ENCODE results near the gene MTM1.

MTM1 gene

DNA sequence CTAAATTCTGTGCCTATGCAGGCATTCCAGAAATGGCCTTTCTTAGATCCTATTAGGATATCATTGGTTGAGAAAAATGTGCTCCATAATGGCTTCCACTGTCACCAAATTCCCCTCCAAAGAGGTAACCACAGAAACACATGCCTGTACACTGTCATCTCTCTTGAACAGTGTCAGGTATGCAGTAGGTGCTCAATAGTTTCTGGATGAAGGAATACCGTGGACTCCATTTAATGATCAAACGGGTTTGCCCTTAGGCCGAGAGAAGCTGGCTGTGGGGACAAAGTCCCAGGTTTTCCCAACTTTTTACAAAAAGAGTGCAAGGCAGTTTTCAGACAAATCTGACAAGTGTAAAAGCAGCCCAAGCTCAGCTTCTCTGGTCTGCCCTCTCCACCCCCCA lies 16.5 kb upstream of the MTM1 start:
- DNase-seq: no peak

DNA sequence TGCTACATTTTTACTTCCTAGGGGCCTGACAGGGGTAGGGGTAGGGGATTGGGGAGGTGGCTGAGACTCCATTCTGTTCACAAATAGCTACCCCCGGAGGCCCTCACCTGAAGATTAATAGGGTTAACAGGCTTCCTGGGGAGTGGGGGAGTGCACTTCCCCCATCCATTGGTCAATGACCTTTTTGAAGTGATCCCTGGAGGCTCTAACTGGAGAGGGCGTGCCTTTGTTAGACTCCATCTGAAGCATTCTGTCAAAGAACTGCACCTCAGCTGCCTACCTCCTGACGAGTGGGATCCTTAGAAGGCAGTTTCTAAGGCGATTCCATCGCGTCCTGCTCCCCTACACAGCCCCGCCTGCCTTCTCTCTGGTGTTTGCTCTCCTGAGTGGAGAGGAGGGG lies 10.0 kb upstream of the MTM1 start:
- no peak for DNase-seq

DNA sequence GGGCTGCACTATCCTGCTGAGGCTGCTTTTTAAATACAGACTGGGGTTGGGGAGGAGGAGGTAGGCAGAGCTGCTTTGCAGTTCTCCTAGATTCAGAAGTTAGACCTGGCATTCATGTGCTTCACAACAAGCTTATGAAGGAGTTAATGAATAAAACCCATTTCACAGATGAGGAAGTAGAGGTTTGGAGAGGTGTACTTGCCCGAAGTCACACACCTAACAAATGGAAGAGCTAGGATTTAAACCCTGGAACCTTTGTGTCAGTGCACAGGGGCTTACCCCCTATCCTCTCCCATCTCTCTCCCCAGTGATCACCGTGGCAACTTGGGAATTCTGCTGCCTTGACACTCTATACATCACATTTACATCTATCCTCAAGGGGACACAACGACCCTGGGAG lies 3.6 kb upstream of the MTM1 start:
- DNase-seq: no peak

DNA sequence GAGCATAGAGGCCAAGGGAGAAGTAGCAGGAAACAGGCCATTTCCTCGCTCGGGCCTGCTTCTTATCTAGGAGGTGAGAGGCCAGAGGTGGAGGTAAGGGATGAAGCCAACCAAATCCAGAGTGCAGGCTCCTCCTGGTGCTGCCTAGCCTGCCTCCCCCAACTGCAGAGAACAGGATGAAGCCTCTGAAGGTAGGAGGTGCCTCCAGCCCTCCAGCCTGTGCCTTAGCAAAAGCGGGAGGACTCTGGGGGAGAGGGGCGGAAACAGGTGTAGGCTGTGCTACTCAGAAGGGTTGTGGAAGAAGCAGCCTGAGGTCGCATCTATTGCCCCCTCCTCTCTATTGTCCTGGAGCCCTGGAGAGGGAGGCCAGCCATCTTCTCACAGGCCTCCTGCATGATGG lies 2.9 kb upstream of the MTM1 start:
- no peak for DNase-seq

DNA sequence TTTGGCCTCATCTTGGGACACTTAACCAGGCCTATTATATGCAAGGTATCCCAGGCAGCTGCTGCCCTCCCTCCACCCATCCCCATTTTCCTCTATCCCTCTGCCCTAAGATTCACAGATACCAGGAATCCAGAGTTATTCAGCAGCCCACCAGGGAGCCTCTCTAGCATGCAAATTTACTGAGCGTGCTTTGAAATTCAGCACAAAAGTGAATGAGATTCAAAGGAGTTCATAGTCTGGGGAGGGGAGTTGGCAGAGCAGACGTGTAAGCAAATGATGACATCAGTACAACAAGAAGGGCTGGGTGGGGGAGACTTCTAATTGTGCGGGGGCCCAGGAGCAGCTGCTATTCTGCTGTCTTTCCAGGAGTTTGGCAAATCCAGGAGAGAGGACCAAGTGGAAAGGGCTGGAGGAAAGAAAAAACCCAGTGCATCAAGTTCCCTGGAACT lies 1.7 kb upstream of the MTM1 start:
- DNase-seq: no peak

DNA sequence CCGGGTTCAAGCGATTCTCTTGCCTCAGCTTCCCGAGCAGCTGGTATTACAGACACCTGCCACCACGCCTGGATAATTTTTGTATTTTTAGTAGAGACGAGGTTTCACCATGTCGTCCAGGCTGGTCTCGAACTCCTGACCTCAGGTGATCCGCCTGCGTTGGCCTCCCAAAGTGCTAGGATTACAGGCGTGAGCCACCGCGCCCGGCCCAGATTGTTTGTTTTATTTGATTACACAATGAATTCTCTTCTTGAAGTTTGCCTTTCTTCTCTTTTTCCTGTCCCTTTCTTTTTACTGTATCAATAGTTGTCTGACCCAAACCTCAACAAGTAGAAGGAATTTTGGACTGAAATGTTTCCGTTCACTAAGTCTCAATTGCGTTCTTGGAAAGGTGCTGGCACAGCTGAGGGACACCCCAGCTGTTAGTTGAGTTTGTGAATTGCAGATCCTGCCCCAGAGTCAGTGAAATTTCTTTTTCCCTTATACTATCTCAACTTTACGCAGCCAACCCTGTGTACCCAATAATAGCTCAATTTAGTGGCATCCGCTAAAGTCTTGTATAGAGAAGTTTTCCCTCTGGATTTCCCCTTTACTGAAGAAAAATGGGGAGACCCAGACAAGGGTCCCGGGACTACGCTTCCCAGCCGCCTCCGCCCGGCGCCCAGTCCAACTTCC lies 639 bp upstream of the MTM1 start:
- no peak for DNase-seq

DNA sequence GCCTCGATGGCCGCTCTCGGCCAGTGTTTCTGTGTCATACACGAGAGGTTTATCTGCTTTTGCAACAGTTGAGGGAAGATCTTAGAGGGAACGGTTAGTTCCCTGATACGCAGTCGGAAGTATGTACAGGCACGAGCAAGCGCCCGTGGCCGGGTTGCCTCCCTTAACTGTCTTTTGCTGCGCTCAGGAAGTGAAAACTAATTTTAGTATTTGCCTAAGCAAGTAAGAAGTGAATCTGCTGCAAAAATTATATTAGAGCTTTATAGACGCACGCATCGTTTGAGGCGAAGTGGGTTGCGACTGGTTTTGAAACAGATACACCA lies 695 bp downstream of the MTM1 start:
- DNase-seq: no peak

DNA sequence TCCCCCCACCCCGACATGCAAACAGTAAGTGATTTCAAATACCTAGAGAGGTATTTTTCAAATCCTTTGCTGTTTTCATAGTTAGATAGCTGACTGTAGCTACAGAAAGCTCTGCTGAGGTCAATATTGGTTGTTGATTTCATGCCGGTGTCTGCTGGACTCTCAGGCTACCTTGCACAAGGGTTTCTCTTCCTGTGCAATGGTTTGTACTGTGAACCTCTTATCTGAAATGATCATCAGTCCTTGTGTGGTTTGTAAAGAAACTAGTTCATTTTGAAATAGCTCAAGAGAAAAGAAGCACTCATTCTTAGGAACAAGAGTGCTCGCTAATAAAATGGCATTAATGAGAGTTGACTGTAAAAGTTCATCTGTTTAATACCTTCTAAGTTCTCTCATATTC lies 2.1 kb downstream of the MTM1 start:
- DNase-seq: no peak

DNA sequence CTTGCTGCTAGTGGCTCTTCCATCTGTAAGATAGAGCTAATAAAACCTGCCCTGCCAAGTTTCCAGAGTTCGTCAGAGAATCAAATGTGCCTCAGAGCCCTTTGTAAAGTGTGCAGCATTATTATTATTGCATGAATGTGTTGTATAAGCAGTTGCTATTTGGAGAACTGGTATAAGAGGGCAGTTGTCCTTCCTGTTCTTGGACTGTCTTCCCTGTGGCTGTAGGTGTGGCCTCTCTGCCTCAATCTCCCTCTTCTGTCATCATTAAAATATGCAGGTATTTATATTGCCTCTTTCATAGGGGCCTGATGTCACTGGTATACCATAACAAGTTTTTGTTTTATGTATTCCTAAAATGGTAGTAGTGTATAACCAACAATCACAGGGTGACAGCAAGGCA lies 3.8 kb downstream of the MTM1 start:
- no peak for DNase-seq

DNA sequence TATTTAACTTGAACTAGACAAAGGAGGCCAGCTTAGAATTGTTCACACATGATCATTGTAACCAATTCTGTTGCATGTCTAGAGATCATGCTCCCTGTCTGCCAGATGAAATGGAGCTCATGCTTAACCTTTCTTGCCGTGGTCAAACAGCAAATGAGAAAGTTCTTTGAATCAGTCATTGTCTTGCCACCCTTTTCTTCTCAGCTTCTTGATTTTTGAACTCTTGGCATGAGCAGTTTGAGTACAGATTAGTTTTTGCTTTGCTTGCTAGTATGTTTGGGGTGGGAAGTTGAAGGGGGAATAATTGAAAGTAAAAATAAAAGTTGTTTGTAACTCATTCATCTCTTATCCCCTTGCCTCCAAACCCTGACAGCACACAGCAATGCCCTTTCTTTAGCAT lies 4.7 kb downstream of the MTM1 start:
- DNase-seq: no peak

DNA sequence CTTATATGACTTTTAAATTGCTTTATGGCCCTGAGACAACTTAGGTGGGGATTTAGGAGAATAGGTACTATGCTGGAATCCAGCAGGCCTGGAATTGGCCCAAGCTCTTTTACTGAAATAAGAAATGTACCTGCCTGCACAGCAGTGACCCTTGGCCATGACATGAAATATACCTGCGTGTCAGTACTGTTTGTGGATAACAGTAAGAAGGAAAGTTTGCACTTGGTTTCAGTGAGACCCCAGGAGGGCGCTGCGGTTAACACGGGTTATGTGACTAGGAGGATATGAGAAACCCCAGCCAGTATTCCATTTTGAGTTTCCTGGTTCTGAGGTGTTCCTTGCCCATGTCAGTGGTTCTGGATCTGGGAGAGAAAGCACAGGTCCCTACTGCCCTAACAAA lies 5.3 kb downstream of the MTM1 start:
- no peak for DNase-seq

DNA sequence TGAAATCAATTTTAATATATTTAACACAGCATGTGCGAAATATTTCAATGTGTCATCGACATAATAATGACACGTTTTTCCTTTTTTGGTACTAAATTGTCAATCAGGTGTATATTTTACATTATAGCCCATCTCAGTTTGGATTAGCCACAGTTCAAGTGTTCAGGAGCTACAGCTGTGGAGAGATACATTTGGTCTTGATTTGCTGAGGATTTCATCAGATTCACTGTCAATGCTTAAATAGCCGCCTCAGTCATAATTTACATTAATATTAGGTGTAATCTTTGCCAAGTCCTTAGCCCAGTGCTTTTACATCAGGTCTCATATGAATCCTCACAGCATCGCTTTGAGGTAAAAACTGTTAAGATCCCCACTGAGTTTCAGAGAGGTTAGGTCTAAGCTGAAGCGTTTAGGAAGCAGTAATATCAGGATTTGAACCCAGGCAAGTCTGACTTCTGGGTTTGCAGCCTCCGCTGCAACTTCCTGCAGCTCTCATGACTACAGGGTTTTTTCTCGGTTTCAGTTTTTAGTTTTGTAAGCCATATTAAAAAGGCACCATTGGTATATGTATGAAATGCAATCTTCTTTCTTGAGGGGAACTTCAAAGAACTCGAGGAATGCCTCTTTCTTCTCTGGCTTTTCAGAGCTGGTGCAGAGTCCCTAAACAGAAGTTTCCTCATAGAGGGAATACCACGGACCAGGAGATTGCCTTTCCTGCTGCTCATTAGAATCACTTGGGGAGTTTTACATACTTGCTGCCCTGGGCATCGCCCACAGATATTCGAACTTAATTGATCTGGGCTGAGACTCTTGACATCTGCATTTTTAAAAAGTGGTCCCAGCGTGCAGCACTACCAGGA lies 6.4 kb downstream of the MTM1 start:
- no peak for DNase-seq

DNA sequence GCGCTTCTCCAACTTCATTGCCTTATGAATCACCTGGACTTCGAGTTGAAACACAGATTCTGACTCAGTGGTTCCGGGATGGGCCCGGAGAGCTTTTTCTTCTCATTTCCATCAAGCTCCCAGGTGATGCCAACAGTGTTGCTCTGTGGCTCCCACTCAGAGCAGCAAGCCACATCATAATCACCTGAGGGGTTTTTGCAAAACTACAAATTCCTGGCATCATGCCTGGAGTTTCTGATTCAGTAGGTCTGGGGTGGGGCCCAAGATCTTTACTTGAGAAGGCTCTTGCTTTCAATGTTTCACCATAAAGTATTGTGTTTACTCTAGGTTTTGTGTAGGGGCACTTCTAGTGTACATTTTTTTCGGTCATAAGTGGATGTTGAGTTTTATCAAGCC lies 7.0 kb downstream of the MTM1 start:
- DNase-seq: no peak

DNA sequence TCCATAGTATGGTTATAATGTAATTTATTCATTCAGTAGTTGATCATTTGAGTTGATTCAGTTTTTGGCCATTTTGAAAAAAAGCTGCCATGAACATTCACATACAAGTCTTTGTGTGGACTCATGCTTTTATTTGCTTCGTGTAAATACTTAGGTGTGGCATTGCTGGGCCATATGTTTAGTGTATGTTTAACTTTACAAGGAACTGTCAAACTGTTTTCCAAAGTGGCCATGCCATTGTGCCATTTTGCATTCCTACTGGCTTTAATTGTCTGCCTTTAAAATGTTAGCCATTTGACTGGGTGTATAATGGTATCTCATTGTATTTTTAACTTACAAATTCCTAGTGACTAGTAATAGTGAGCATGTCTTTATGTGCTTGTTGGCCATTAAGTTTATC lies 8.8 kb downstream of the MTM1 start:
- DNase-seq: no peak

DNA sequence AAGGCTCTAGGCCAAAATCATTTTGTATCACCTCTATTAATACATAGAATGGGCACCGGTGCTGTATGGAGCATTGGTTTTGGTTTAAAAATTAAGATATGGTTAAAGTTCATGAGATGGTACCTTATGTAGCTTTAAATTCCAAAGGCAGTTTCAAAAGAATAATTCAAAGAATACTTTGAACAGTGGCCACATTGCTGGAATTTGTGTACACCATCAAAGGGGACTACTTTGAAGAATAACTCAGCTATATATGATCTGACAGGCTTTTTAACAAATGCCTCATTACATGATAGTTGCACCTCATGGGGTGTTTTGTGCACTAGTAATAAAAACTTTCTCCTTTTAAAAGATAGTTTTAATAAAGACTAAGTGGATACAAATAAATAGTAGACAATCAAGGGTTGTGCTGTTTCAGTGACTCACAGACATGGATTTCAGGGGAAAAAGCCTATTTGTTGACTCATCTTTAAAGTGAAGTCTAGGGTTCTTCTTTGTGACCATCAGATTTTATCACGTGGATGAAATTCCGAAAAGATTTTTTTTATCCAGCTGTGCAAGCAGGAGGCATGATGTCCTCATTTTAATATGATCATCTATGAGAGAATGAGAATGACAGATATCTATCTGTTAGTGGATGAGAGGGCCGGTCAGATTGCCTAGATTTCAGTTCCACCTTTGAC lies 12.8 kb downstream of the MTM1 start:
- no peak for DNase-seq

DNA sequence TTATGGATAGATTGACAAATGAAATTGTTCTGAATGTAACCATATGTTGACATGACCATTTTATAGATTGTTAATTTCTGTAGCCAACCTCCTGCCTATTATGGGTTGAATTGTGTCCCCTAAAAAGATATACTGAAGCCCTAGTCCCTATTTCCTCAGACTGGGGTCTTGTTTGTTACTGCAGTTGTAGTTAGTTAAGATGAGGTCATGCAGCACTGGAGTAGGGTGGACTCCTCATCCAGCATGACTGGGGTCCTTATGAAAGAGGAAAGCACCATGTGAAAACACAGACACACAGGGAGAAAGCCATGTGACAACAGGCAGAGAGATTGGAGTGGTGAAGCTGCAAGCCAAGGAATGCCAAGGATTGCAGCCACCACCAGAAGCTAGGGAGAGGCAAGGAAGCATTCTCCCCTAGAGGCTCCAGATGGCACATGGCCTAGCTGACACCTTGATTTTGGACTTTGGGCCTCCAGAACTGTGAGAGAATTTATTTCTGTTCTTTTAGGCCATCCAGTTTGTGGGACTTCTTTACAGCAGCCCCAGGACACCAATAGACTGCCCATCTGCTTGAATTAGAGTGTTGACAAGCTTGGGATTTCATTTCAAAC lies 14.0 kb downstream of the MTM1 start:
- DNase-seq: no peak

DNA sequence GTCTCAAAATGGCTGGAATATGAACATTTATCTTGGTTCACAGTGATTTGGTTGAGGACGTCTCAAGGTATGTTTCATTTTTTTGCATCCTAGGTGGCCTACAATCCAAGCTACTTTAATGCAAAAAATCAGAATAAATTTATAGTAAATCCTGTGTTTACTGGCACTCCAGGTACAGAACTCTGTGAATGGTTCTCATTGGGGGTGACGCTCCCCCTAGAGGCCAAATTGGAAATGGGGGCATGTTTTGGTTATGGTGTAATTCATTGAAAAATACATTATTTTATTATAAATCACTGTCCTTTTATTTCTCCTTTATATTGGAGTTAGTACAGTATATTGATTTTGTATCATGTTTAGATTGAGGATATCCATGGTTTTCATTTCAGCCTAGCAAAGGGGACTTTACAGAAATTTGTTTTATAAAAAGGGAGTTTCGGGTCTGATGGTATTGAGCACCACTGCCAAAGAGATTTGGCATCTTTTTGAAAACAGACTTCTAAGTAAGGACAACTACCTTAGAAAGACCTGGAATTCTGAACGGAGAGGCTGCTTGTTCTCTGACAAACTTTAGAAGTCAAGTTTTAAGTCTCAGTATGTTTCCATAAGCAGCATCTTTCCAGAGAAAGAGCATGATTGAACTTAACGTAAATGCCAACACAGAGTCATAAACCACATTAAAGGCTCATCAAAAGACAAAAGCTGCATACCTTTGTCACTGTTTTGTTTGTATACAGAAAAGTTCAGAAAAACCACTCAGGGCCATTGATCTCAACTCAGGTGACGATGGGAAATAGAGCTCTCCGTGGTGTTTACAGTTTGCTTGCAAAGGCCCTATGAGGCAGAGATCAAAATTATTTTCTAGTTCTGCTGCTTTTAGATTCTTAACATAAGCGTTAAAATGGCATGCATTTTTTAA lies 19.4 kb downstream of the MTM1 start:
- DNase-seq: no peak

DNA sequence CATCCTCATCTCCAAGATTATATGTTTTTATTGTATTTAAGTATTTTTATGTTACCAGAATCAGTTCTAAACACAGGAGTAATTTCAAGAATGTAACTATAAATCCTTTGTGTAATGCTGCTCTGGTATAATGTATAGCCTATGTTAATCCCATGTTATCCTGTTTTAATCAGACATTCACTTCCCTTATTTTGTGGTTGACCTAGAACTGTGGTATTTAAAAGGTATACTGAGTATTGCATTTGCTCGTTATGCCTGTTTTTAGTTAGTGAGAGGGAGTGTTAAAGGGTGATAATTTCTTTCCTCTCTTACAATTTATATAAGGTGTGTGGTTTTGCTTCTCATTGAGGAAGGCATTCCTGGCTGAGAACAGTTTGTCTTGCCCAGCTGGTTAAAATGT lies 26.2 kb downstream of the MTM1 start:
- no peak for DNase-seq

DNA sequence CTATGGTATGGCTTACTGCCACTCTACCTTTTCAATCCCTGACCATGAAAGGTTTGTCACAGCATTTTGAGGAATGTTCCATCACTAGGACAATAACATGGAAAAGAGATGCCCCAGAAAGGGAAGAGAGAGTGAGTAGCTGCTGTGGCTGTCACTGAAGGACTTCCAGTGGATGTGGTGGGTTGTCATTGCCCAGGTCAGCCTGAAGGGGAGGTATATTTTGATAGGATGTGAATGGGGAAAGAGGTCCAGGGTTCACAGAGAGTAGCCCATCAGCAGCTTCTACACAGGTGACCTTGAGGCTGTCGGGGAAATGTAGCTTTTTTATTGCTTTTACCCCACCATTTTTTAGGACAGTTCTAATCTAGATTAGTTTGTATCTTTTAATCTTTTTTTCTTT lies 30.8 kb downstream of the MTM1 start:
- DNase-seq: no peak

DNA sequence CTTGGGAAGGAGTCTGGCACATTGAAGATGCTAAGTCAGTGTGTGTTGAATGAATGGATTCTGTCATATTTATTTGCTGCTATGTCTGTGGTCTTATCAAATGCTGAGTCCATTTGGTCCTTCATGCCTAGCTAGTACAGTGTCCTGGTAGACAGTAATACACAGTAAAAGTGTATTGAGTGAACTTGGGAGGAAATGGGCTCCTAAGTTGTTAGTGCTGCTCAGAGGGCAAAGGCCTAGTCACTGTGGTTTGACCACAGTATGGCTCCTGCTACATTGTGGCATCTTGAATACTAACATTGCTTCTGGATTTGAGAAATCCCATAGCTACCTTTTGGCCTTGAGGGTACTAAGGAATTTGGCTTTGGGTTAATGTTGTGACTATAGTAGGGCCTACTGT lies 33.9 kb downstream of the MTM1 start:
- no peak for DNase-seq

DNA sequence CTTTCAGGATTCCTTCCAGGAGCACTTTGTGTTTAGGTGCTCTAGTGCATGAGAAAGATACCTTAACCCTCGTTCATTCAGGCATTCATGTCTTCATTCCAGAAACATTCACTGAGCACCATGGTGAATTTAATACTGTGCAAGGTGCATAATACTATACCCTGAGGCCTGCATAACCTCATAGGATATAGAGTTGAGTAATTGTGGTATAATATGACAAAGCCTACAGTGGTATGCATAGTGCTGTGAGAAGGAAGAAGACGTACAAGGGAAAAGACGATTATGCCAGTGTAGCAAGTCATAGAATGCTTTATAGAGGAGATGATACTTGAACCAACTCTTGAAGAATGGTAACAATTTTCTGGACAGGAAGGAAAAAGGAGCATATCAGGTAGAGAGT lies 34.3 kb downstream of the MTM1 start:
- DNase-seq: no peak

DNA sequence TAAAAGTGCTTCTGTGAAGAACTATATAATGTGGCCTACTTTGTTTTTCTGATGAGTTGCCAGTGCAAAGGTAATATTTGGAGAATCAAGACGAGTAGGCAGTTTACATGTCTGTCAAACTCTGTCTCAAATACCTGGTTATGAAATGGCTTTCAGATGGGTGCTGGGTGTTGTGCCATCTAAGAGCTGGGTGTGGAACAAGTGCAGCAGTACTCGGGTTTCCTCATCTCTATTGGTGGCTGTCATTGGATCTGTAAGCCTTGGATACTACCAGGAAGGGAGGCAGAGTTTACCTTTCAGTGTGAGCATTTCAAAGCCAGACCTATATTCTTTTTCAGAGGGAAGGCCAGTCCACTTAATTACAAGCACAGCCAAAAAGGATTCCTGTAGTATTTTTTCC lies 37.2 kb downstream of the MTM1 start:
- DNase-seq: no peak

DNA sequence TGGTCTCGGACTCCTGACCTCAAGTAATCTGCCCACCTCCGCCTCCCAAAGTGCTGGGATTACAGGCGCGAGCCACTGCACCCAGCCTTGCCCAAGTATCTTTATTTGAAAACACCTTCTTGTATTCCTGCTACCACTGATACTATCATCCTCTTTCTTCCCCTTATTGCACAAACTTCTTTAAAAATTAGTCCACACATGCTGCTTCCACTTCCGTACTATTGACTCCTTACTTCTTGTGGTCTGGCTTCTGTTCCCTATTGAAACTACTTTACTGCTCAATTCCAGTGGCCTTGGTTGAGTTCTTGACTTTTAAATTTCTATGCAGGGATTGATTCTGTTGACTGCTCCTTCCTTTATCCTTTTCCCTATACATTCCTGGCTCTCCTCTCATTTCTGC lies 38.8 kb downstream of the MTM1 start:
- no peak for DNase-seq

Data from cerebellar nuclear complex (tissue), 1 donor.